ENCODE data around the gene ITPR1.

DNA sequence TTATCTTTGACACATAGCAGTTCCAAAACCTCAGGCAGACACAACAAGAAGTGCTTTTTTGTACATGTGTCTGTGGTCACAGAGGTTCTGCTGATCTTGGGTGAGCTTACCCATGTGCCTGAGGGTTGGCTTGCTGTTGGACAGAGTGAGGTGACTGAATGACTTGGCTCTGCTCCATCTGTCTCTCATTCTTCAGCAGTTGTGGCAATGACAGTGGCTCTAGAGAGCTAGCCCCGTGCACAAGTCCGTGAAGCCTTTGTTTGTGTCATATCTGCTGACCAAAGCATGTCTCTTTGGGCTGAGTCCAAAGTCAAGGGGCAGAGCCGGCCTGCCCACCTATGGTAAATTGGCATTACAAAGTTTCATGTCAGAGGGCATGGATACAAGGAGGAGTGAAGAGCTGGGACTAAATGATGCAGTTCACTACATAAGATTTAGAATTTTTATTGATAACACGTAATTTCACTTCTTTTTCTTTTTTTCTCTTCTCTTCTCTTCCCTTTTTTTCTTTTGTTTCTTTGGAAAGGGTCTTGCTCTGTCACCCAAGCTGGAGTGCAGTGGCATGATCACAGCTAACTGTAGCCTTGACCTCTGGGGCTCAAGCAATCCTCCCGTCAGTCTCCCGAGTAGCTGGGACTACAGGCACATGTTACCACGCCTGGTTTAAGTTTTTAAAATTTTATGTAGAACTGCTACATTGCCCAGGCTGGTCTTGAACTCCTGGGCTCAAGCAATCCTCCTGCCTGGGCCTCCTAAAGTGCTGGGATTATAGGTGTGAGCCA lies 77.9 kb downstream of the ITPR1 start:
- TF ChIP-seq, protein P1, sequence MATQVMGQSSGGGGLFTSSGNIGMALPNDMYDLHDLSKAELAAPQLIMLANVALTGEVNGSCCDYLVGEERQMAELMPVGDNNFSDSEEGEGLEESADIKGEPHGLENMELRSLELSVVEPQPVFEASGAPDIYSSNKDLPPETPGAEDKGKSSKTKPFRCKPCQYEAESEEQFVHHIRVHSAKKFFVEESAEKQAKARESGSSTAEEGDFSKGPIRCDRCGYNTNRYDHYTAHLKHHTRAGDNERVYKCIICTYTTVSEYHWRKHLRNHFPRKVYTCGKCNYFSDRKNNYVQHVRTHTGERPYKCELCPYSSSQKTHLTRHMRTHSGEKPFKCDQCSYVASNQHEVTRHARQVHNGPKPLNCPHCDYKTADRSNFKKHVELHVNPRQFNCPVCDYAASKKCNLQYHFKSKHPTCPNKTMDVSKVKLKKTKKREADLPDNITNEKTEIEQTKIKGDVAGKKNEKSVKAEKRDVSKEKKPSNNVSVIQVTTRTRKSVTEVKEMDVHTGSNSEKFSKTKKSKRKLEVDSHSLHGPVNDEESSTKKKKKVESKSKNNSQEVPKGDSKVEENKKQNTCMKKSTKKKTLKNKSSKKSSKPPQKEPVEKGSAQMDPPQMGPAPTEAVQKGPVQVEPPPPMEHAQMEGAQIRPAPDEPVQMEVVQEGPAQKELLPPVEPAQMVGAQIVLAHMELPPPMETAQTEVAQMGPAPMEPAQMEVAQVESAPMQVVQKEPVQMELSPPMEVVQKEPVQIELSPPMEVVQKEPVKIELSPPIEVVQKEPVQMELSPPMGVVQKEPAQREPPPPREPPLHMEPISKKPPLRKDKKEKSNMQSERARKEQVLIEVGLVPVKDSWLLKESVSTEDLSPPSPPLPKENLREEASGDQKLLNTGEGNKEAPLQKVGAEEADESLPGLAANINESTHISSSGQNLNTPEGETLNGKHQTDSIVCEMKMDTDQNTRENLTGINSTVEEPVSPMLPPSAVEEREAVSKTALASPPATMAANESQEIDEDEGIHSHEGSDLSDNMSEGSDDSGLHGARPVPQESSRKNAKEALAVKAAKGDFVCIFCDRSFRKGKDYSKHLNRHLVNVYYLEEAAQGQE (tag by site-specific recombination; IDR thresholded peaks at IDR 0.05), result no peak
- TF ChIP-seq, protein P2, sequence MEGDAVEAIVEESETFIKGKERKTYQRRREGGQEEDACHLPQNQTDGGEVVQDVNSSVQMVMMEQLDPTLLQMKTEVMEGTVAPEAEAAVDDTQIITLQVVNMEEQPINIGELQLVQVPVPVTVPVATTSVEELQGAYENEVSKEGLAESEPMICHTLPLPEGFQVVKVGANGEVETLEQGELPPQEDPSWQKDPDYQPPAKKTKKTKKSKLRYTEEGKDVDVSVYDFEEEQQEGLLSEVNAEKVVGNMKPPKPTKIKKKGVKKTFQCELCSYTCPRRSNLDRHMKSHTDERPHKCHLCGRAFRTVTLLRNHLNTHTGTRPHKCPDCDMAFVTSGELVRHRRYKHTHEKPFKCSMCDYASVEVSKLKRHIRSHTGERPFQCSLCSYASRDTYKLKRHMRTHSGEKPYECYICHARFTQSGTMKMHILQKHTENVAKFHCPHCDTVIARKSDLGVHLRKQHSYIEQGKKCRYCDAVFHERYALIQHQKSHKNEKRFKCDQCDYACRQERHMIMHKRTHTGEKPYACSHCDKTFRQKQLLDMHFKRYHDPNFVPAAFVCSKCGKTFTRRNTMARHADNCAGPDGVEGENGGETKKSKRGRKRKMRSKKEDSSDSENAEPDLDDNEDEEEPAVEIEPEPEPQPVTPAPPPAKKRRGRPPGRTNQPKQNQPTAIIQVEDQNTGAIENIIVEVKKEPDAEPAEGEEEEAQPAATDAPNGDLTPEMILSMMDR (tag by site-specific recombination; IDR thresholded peaks at IDR 0.05), result no peak
- no peak for TF ChIP-seq ZFP3 (tag by site-specific recombination; IDR thresholded peaks at IDR 0.05; ENCODE audit: low read depth)
- TF ChIP-seq, protein P3, sequence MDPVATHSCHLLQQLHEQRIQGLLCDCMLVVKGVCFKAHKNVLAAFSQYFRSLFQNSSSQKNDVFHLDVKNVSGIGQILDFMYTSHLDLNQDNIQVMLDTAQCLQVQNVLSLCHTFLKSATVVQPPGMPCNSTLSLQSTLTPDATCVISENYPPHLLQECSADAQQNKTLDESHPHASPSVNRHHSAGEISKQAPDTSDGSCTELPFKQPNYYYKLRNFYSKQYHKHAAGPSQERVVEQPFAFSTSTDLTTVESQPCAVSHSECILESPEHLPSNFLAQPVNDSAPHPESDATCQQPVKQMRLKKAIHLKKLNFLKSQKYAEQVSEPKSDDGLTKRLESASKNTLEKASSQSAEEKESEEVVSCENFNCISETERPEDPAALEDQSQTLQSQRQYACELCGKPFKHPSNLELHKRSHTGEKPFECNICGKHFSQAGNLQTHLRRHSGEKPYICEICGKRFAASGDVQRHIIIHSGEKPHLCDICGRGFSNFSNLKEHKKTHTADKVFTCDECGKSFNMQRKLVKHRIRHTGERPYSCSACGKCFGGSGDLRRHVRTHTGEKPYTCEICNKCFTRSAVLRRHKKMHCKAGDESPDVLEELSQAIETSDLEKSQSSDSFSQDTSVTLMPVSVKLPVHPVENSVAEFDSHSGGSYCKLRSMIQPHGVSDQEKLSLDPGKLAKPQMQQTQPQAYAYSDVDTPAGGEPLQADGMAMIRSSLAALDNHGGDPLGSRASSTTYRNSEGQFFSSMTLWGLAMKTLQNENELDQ (tag by site-specific recombination; IDR thresholded peaks at IDR 0.05; ENCODE audit: low read depth), result no peak
- no peak for TF ChIP-seq ZNF114 (tag by site-specific recombination; IDR thresholded peaks at IDR 0.05)

Measured in HEK293 (cell line).